ENCODE results near the gene PERCC1. TPM values are rescaled to one million over a fixed set of nuclear protein-coding genes. Genes with fewer than 3 reads are reported as not detected.
"Not testable (repeated sequence)": the region's sequence is repeated elsewhere in the genome, so short reads cannot be mapped to it uniquely, and the experiment has no call there.

The PERCC1 gene
- total and polyA plus RNA-seq, 2 donors (not counting 1 experiment from before 2014, with no cell fraction given) = not detected

DNA sequence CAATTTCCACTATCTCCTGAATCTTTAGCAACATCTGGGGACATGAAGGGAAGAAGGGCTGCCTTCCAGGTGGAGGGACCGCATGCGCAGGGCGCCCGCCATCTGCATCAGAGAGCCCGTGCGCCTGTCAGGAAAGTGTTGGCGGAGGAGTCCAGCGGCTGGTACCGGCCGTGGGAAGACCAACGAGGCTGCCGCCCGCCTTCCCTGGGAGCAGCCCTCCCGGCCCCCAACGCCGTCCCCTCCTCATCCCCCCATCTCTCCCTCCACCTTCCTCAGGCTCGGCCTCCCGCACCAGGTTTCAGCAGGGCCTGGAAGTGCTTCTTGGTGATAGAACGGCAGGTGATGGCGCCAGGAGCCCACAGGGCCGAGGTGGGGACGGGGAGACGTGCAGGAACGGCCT is 35.2 kb downstream of the PERCC1 start:
- no peak overlapping the region for H3K9ac ChIP-seq (ENCODE audit: insufficient read depth, low read length)
- no peaks in the 10 kb centered on the region for H3K36me3 ChIP-seq (ENCODE audit: control insufficient read depth, insufficient read depth, low read length)
- no peaks in the 10 kb centered on the region for H3K9me3 ChIP-seq (ENCODE audit: control insufficient read depth, insufficient read depth, low read depth, low read length)
- H3K27me3 ChIP-seq (ENCODE audit: control insufficient read depth, insufficient read depth, low read length) = no peaks in the 10 kb centered on the region
- no peak for TF ChIP-seq EZH2 (IDR thresholded peaks at IDR 0.05; ENCODE audit: low read length, missing control alignments)
- TF ChIP-seq, protein P1, sequence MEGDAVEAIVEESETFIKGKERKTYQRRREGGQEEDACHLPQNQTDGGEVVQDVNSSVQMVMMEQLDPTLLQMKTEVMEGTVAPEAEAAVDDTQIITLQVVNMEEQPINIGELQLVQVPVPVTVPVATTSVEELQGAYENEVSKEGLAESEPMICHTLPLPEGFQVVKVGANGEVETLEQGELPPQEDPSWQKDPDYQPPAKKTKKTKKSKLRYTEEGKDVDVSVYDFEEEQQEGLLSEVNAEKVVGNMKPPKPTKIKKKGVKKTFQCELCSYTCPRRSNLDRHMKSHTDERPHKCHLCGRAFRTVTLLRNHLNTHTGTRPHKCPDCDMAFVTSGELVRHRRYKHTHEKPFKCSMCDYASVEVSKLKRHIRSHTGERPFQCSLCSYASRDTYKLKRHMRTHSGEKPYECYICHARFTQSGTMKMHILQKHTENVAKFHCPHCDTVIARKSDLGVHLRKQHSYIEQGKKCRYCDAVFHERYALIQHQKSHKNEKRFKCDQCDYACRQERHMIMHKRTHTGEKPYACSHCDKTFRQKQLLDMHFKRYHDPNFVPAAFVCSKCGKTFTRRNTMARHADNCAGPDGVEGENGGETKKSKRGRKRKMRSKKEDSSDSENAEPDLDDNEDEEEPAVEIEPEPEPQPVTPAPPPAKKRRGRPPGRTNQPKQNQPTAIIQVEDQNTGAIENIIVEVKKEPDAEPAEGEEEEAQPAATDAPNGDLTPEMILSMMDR (conservative IDR thresholded peaks at IDR 0.05 in 1 of 2, IDR thresholded peaks at IDR 0.05 in 1 of 2; ENCODE audit: low read depth in 1 of 2, low read length in 2 of 2) = no peak
- no peak overlapping the region for H2AFZ ChIP-seq (ENCODE audit: low read length)
- no peak overlapping the region for H3K4me2 ChIP-seq (ENCODE audit: extremely low read depth, insufficient read depth, low read length)
- H3K4me3 ChIP-seq (replicated peaks in 1 of 4; ENCODE audit: control extremely low read depth in 1 of 4, insufficient read depth in 1 of 4, low read depth in 3 of 4, low read length in 4 of 4) = no peak overlapping the region
- no peaks in the 10 kb centered on the region for H3K4me1 ChIP-seq (ENCODE audit: control insufficient read depth, extremely low read depth, insufficient read depth, low read length)
- H3K79me2 ChIP-seq (ENCODE audit: control insufficient read depth, insufficient read depth, low read length) = peaks cover 19% of the 10 kb centered on the region
- no peak overlapping the region for H3K27ac ChIP-seq (ENCODE audit: insufficient read depth, low read length)
- H4K20me1 ChIP-seq (ENCODE audit: control insufficient read depth, extremely low read depth, insufficient read depth, low read length) = no peaks in the 10 kb centered on the region
- DNase-seq (ENCODE audit: low read depth in 2 of 2) = no peak

DNA sequence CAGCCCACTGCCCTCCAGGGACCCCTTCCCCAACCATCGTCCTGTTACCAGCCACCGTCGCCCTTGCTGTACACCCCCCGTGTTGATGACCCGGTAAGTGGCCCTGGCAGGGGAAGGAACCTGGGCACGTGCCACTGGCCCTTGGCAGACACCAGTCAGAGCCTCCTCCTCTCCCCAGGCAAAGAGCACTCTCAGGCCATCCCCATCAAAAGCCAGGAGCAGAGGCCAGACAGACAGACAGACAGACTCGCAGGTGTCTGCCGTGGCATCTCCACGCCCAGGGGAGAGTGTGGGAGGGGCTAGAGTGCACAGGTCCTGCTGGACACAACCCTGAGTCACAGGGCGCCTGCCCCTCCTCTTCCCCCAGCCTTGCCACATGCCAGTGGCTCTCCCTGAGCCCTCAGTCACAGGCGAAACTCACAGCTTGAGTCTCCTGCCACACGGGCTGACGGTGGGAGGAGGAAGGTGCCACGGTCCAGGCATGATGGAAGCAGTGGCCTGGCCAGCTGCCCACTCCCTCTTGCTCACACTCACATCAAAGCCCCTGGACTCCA is 36.2 kb downstream of the PERCC1 start:
- Histone ChIP-seq H3K79me2 (ENCODE audit: control insufficient read depth, insufficient read depth, low read length) (peaks cover 26% of the 10 kb centered on the region), H4K20me1 (ENCODE audit: control insufficient read depth, extremely low read depth, insufficient read depth, low read length) (no peaks in the 10 kb centered on the region), H3K4me3 (replicated peaks in 1 of 4; ENCODE audit: control extremely low read depth in 1 of 4, insufficient read depth in 1 of 4, low read depth in 3 of 4, low read length in 4 of 4) (no peak overlapping the region), H3K9ac (ENCODE audit: insufficient read depth, low read length) (no peak overlapping the region), H3K36me3 (ENCODE audit: control insufficient read depth, insufficient read depth, low read length) (no peaks in the 10 kb centered on the region), H2AFZ (ENCODE audit: low read length) (no peak overlapping the region), H3K4me2 (ENCODE audit: extremely low read depth, insufficient read depth, low read length) (no peak overlapping the region), H3K4me1 (ENCODE audit: control insufficient read depth, extremely low read depth, insufficient read depth, low read length) (no peaks in the 10 kb centered on the region), H3K27ac (ENCODE audit: insufficient read depth, low read length) (no peak overlapping the region), H3K9me3 (ENCODE audit: control insufficient read depth, insufficient read depth, low read depth, low read length) (no peaks in the 10 kb centered on the region), H3K27me3 (ENCODE audit: control insufficient read depth, insufficient read depth, low read length) (no peaks in the 10 kb centered on the region)
- no peak for DNase-seq (ENCODE audit: low read depth in 2 of 2)
- TF ChIP-seq EZH2 (IDR thresholded peaks at IDR 0.05; ENCODE audit: low read length, missing control alignments) = no peak
- TF ChIP-seq, protein P1 (conservative IDR thresholded peaks at IDR 0.05 in 1 of 2, IDR thresholded peaks at IDR 0.05 in 1 of 2; ENCODE audit: low read depth in 1 of 2, low read length in 2 of 2) = no peak

DNA sequence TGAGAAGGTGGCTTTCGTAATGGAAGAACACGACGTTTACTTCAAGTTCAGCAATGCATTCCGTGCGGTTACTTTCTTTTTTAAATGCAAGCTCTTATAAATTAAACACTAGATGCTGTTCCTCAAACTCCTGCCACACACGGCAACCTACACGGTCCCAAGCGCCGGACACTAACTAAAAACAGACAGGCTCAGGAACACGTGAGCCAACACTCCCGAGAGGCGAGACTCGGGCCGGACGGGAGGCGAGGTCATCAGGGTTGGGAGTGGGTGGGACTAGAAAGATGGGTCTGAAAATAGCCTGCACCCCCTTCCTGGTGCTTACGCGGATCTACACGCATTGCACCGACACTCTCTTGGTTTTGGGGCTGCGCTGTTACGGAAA is 37.5 kb downstream of the PERCC1 start:
- no peaks in the 10 kb centered on the region for H4K20me1 ChIP-seq (ENCODE audit: control insufficient read depth, extremely low read depth, insufficient read depth, low read length)
- no peak for DNase-seq (ENCODE audit: low read depth in 2 of 2)
- peaks cover 29% of the 10 kb centered on the region for H3K79me2 ChIP-seq (ENCODE audit: control insufficient read depth, insufficient read depth, low read length)
- no peak overlapping the region for H3K9ac ChIP-seq (ENCODE audit: insufficient read depth, low read length)
- no peaks in the 10 kb centered on the region for H3K9me3 ChIP-seq (ENCODE audit: control insufficient read depth, insufficient read depth, low read depth, low read length)
- no peaks in the 10 kb centered on the region for H3K36me3 ChIP-seq (ENCODE audit: control insufficient read depth, insufficient read depth, low read length)
- TF ChIP-seq EZH2 (IDR thresholded peaks at IDR 0.05; ENCODE audit: low read length, missing control alignments) = no peak
- TF ChIP-seq, protein P1 (conservative IDR thresholded peaks at IDR 0.05 in 1 of 2, IDR thresholded peaks at IDR 0.05 in 1 of 2; ENCODE audit: low read depth in 1 of 2, low read length in 2 of 2) = no peak
- H3K4me2 ChIP-seq (ENCODE audit: extremely low read depth, insufficient read depth, low read length) = no peak overlapping the region
- no peaks in the 10 kb centered on the region for H3K27me3 ChIP-seq (ENCODE audit: control insufficient read depth, insufficient read depth, low read length)
- H2AFZ ChIP-seq (ENCODE audit: low read length) = no peak overlapping the region
- no peaks in the 10 kb centered on the region for H3K4me1 ChIP-seq (ENCODE audit: control insufficient read depth, extremely low read depth, insufficient read depth, low read length)
- no peak overlapping the region for H3K4me3 ChIP-seq (replicated peaks in 1 of 4; ENCODE audit: control extremely low read depth in 1 of 4, insufficient read depth in 1 of 4, low read depth in 3 of 4, low read length in 4 of 4)
- no peak overlapping the region for H3K27ac ChIP-seq (ENCODE audit: insufficient read depth, low read length)

GRCh38 chr16:1469141-1469540 is 38.3 kb downstream of the PERCC1 start:
- H3K9me3 ChIP-seq (ENCODE audit: control insufficient read depth, insufficient read depth, low read depth, low read length); H3K36me3 ChIP-seq (ENCODE audit: control insufficient read depth, insufficient read depth, low read length); H3K4me2 ChIP-seq (ENCODE audit: extremely low read depth, insufficient read depth, low read length); H3K4me1 ChIP-seq (ENCODE audit: control insufficient read depth, extremely low read depth, insufficient read depth, low read length); DNase-seq (ENCODE audit: low read depth in 2 of 2); H3K4me3 ChIP-seq (replicated peaks in 1 of 4; ENCODE audit: control extremely low read depth in 1 of 4, insufficient read depth in 1 of 4, low read depth in 3 of 4, low read length in 4 of 4); H2AFZ ChIP-seq (ENCODE audit: low read length); H3K27ac ChIP-seq (ENCODE audit: insufficient read depth, low read length); H3K9ac ChIP-seq (ENCODE audit: insufficient read depth, low read length); H4K20me1 ChIP-seq (ENCODE audit: control insufficient read depth, extremely low read depth, insufficient read depth, low read length); H3K27me3 ChIP-seq (ENCODE audit: control insufficient read depth, insufficient read depth, low read length): not testable (repeated sequence)
- peaks cover 35% of the 10 kb centered on the region for H3K79me2 ChIP-seq (ENCODE audit: control insufficient read depth, insufficient read depth, low read length)
